Activated naive CD8-positive, alpha-beta T cell treated with anti-CD3 and anti-CD28 coated beads, Interleukin-2, amount 10 ng/mL, durations not matched to agents 7 days and 5 days (primary cell): Measurements from ENCODE around the gene SMARCD1. TPM values are rescaled to one million over a fixed set of nuclear protein-coding genes. Genes with fewer than 3 reads are reported as not detected.

Source experiments
- ATAC-seq: fragments of 150-1000 bp; cut with Tn5 transposase; one replicate; pipeline ENCODE4 v1.10.0; 2021; ENCODE audit warnings: low read depth, moderate library complexity
- POLR2A ChIA-PET: fragments of 350-600 bp; sonication (Branson Sonifier 250); formaldehyde crosslinking; loops from one replicate; lab custom pipeline; 2021; ENCODE audit warnings: antibody characterized with exemption; lab: Charles Lee
- DNase-seq: peaks from one replicate; pipeline ENCODE4 v3.0.0; 2021
- H3K27ac Mint-ChIP-seq: one replicate; pipeline ENCODE4 v1.8.0; 2022; ENCODE audit warnings: mild to moderate bottlenecking, mixed read lengths
- H3K27me3 Mint-ChIP-seq: one replicate; pipeline ENCODE4 v1.8.0; 2022; ENCODE audit warnings: mild to moderate bottlenecking, moderate library complexity, mixed read lengths
- H3K36me3 Mint-ChIP-seq: one replicate; pipeline ENCODE4 v1.8.0; 2021; ENCODE audit warnings: mild to moderate bottlenecking, mixed read lengths
- H3K4me1 Mint-ChIP-seq: one replicate; pipeline ENCODE4 v1.8.0; 2021; ENCODE audit warnings: mixed read lengths
- H3K4me3 Mint-ChIP-seq: one replicate; pipeline ENCODE4 v1.8.0; 2022; ENCODE audit warnings: mild to moderate bottlenecking, moderate library complexity, mixed read lengths
- H3K9me3 Mint-ChIP-seq: one replicate; pipeline ENCODE4 v1.8.0; 2021; ENCODE audit warnings: mixed read lengths
- total RNA-seq, 2 experiments: library from RNA; stranded (reverse); gene quantifications; one replicate each; pipeline ENCODE4 v1.2.3, GENCODE V29; 2021

Gene SMARCD1
- total RNA-seq = 10 to 100 TPM; 57.2 to 68.1 TPM

DNA sequence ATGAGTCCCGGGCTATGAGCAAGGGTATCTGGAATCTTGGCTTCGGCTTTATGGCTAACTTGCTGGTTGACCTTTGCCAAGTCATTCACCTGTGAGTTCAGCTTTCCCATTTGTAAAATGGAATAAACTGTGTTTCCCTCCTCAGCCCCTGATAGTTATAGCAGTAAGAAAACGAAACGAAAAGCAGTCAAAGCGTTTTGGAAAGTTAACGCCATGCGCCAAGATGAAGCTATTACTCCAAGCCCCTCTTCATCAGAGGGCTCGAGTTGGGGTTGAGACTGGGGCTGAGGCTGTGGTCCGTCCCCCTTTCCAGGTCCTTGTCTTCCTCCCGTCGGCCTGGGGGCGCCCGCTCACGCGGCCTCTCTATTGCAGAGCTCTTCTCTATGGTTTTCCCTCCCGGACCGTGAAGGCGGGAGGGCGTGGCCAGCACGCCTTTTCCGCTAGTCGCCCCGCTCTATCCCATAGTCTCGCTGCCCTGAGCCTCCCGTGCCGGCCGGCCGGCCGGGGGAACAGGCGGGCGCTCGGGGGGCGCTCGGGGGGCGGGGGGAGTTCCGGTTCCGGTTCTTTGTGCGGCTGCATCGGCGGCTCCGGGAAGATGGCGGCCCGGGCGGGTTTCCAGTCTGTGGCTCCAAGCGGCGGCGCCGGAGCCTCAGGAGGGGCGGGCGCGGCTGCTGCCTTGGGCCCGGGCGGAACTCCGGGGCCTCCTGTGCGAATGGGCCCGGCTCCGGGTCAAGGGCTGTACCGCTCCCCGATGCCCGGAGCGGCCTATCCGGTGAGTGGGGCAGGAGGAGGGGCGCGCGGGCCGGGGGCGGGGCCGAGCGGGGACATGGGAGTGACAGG, at the start of gene SMARCD1:
Gene SMARCD1, plus strand, starts transcription at position 568 of the 840 bp plus-strand sequence. Its CDS starts 28 bp downstream, at position 596.
- peak within 1 kb of the TSS; percentile 96 for H3K27ac Mint-ChIP-seq
- peak; percentile 89 for ATAC-seq
- H3K27me3 Mint-ChIP-seq = no peaks in the 10 kb centered on the region
- peak; percentile 82 for DNase-seq
- no peaks in the 10 kb centered on the region for H3K9me3 Mint-ChIP-seq
- peaks cover 6% of the 10 kb centered on the region for H3K36me3 Mint-ChIP-seq
- peak within 1 kb of the TSS; percentile 95 for H3K4me3 Mint-ChIP-seq
- POLR2A ChIA-PET = interaction anchor here (0.6 to 2.2 kb wide), 15 partner anchors 14 to 1083 kb away, joined by 3 to 27 read pairs (median 4); partner anchors contain the start of genes CERS5, COX14, LIMA1 and RACGAP1
- H3K4me1 Mint-ChIP-seq = peaks cover 23% of the 10 kb centered on the region

DNA sequence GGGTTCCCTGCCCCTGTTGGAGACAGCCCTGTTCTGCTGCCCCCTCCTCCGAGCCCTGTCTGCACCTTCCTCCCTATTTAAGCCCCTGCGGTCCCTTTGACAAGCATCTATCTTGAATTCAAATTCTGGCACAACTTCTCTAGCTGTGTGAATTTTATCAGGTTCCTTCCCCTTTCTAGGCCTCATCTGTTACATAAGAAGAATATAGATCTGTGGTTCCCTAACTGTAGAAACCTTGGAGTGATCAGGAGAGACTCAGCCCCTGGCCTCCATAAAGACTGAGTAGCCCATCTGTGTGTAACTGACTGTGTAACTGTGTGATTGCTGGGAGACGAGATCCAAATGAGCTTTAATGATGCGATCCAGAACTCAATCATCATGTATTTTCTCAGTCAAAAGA, 46.8 kb upstream of the SMARCD1 start:
- Mint-ChIP-seq H3K4me3 (no peak overlapping the region), H3K27ac (no peak overlapping the region), H3K4me1 (peaks cover 5% of the 10 kb centered on the region), H3K27me3 (peaks cover 28% of the 10 kb centered on the region), H3K36me3 (no peaks in the 10 kb centered on the region), H3K9me3 (no peaks in the 10 kb centered on the region)
- DNase-seq (no peak), ATAC-seq (no peak)
- POLR2A ChIA-PET = interaction anchor here (0.6 kb wide), 1 partner anchor 1882 kb away, joined by 5 read pairs; no protein-coding TSS in a partner anchor

DNA sequence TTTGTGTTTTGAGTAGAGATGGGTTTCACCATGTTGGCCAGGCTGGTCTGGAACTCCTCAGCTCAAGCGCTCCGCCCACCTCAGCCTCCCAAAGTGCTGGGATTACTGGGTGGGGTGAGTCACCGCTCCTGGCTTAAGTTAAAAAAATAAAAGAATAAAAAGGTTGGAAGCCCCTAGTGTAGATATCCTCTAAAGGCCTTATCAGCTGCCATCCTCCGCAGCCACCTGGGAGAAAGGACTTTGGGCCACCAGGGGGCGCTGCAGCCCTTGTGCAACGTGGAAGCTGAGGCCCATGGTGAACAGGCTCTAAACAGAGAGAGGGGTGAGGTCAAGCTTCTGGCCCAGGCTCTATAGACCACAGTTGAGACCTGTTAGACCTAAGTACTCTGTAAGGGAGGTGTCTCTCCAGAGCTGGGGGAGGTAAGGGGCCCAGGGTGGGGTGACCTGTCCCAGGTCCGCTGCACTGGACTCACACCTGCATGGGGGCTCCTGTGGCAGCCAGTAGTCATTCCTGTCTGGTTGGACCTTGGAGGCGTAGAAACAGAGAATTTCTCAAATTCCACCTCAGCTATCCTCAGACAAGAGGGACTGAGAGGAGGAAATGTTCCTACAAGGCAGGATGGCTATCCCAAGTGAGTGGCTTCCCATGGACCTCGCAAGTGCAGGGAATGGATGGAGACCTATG, 45.8 kb upstream of the SMARCD1 start:
- Mint-ChIP-seq H3K36me3 (no peaks in the 10 kb centered on the region), H3K27ac (no peak overlapping the region)
- peak; percentile 92 for ATAC-seq

DNA sequence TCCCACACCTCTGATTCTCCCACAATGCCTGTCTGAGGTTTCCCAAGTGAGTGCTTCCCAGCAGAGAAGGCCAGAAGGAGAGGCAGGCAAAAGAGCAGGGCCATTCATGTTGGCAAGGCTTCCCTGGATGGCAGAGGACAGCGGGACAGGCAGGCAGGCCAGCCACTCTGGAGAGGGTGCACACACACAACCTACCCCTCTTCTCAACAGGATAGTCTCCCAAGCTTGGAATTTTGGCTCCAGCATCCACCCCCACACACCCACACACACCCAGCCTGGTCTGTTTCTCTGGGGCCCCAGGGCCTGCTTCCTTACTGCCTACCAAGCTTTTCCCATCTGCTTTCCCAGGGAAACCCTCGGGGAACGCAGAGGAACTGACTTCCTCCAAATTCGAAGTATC, 44.5 kb upstream of the SMARCD1 start:
- ATAC-seq = no peak
- H3K4me1 Mint-ChIP-seq = peaks cover 5% of the 10 kb centered on the region
- DNase-seq = no peak
- no peak overlapping the region for H3K4me3 Mint-ChIP-seq
- no peaks in the 10 kb centered on the region for H3K36me3 Mint-ChIP-seq
- POLR2A ChIA-PET = interaction anchor here (1.7 kb wide), 1 partner anchor 16 kb away, joined by 8 read pairs; the partner anchor contains the start of gene RACGAP1
- peaks cover 17% of the 10 kb centered on the region for H3K27me3 Mint-ChIP-seq
- H3K9me3 Mint-ChIP-seq = no peaks in the 10 kb centered on the region
- no peak overlapping the region for H3K27ac Mint-ChIP-seq

More for the DNA sequence above, 45.8 kb upstream of the SMARCD1 start:
- peaks cover 5% of the 10 kb centered on the region for H3K4me1 Mint-ChIP-seq
- H3K27me3 Mint-ChIP-seq = peaks cover 20% of the 10 kb centered on the region
- peak; percentile 93 for DNase-seq
- POLR2A ChIA-PET = interaction anchor here (0.9 to 1.7 kb wide), 4 partner anchors 10 to 20 kb away, joined by 4 to 8 read pairs (median 6); partner anchors contain the start of gene RACGAP1
- no peaks in the 10 kb centered on the region for H3K9me3 Mint-ChIP-seq
- no peak overlapping the region for H3K4me3 Mint-ChIP-seq

DNA sequence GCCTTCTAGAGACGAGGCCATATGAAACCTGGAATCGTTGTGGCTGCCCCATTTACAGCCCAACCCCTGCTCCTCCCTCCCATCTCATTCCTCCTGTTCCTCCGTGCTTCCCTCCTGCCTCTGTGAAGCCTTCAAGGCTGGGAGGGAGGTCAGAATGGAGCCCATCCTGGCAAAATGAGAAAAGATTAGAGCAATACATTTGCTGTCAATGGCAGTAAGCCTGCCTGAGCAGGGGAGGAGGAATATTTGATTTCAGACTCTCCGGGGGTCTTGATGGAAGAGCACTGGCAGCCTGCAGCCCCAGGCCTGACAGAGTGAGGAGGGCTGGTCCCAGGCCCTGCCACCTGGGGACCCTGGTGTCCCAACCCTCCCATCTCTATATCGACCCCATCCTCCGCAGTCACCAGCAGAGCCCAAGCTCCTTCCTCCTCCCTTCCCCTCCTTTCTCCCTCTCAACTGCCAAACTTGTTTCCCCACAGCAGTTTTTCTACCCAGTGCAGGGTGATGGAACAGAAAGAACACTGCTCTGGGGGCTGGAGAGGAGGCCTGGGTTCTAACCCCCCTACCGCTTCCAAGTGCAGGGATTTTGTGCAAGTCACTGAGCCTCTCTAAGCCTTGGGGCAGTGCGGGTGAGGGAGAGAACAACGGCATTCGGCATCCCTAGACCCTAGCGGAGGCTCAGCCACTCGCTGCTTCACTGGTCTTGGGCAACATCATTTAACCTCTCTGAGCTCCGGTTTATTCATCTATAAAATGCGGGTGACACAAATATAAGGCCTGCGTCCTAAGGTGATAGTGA, 43.9 kb upstream of the SMARCD1 start:
- H3K4me1 Mint-ChIP-seq = peaks cover 5% of the 10 kb centered on the region
- peaks cover 13% of the 10 kb centered on the region for H3K27me3 Mint-ChIP-seq
- H3K9me3 Mint-ChIP-seq = no peaks in the 10 kb centered on the region
- H3K4me3 Mint-ChIP-seq = no peak overlapping the region
- DNase-seq (no peak), ATAC-seq (no peak)
- H3K36me3 Mint-ChIP-seq = no peaks in the 10 kb centered on the region
- POLR2A ChIA-PET = interaction anchor here (1.4 to 1.7 kb wide), 2 partner anchors 16 to 17 kb away, joined by 5 to 8 read pairs; partner anchors contain the start of gene RACGAP1
- H3K27ac Mint-ChIP-seq = no peak overlapping the region

DNA sequence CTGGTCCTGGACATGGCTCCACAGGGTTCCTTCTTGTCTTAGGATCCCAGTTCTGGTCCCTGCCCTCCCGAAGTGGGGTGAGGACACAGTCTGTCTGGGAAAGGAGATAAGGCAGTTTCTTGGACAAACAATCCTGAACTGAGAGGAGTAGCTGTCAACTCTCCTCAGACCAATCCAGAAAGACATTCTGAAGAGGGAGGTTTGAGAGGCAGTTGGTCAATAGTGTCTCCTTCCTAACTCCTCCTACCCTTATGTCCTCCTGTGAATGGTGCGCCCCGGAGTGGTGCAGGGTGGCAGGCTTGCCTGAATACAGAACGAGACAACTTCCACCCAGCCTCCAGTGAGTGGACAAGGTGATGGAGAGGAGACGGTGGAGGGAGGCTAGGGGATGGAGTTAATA, 43.2 kb upstream of the SMARCD1 start:
- Mint-ChIP-seq H3K27ac (no peak overlapping the region), H3K4me3 (no peak overlapping the region), H3K27me3 (peaks cover 9% of the 10 kb centered on the region), H3K4me1 (peaks cover 5% of the 10 kb centered on the region), H3K9me3 (no peaks in the 10 kb centered on the region), H3K36me3 (no peaks in the 10 kb centered on the region)
- ATAC-seq (no peak), DNase-seq (no peak)
- POLR2A ChIA-PET = interaction anchor here (1.4 kb wide), 1 partner anchor 17 kb away, joined by 5 read pairs; no protein-coding TSS in a partner anchor

DNA sequence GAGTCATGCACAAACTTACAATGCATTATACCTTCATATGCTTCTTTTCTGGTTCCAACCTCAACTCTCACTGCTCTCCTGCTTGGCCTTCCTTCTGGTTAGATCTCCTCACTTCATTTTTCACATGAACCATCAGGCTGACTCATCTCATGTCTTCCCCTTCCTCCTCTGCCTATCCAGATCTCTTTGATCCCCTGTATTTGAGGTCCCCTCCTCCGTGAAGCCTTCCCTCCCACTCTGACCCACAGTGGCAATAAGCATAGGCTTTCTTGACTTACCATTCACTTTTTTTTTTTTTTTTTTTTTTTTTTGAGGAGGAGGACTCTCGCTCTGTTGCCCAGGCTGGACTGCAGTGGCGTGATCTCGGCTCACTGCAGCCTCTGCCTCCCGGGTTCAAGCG, 42.4 kb upstream of the SMARCD1 start:
- H3K9me3 Mint-ChIP-seq = no peaks in the 10 kb centered on the region
- H3K4me3 Mint-ChIP-seq = no peak overlapping the region
- H3K4me1 Mint-ChIP-seq = peaks cover 5% of the 10 kb centered on the region
- ATAC-seq (peak; percentile 23), DNase-seq (no peak)
- no peak overlapping the region for H3K27ac Mint-ChIP-seq
- POLR2A ChIA-PET = interaction anchor here (1.4 kb wide), 1 partner anchor 16 kb away, joined by 5 read pairs; no protein-coding TSS in a partner anchor
- no peaks in the 10 kb centered on the region for H3K36me3 Mint-ChIP-seq
- peaks cover 8% of the 10 kb centered on the region for H3K27me3 Mint-ChIP-seq

DNA sequence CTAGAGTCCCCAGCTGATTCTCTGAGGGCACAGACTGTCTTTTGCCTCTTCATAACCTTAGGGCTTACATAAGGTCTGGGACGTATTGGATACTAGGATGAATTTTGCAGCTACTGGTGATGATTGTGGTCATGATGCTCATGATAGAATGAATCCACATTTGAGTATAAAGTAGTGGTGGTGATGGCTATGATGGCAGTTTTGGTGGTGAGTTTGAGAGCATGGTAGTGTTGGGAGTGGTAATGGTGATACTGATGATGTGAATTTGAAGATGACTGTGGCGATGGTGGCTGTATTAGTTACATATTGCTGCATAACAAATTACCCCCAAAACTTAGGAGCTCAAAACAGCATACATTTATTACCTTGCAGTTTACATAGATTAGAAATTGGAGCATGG, 41.8 kb upstream of the SMARCD1 start:
- H3K27me3 Mint-ChIP-seq = peaks cover 8% of the 10 kb centered on the region
- H3K4me1 Mint-ChIP-seq = peaks cover 5% of the 10 kb centered on the region
- ATAC-seq = no peak
- DNase-seq = no peak
- H3K9me3 Mint-ChIP-seq = no peaks in the 10 kb centered on the region
- H3K36me3 Mint-ChIP-seq = no peaks in the 10 kb centered on the region
- H3K27ac Mint-ChIP-seq = no peak overlapping the region
- POLR2A ChIA-PET = no interaction called here
- H3K4me3 Mint-ChIP-seq = no peak overlapping the region

DNA sequence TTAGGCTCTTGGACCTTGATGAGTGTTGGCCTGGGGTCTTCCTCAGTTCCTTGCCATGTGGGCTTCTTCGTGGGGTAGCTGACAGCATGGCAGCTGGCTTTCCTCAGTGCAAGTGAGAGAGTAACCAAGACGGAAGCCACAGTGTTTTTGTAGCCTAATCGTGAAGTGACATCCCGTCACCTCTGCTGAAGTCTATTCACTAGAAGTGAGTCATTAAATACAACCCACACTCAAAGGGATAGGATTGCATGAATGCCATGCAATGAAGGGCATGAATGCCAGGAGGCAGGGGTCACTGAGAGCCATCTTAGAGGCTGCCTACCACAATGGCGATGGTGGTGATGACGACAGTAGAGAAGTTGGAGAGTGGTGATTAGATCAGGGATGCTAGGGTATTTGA, 41.3 kb upstream of the SMARCD1 start:
- DNase-seq (no peak), ATAC-seq (no peak)
- Mint-ChIP-seq H3K27ac (peak overlapping the region; percentile 61), H3K4me1 (peaks cover 5% of the 10 kb centered on the region), H3K9me3 (no peaks in the 10 kb centered on the region), H3K4me3 (no peak overlapping the region), H3K27me3 (peaks cover 13% of the 10 kb centered on the region), H3K36me3 (no peaks in the 10 kb centered on the region)
- POLR2A ChIA-PET = no interaction called here

DNA sequence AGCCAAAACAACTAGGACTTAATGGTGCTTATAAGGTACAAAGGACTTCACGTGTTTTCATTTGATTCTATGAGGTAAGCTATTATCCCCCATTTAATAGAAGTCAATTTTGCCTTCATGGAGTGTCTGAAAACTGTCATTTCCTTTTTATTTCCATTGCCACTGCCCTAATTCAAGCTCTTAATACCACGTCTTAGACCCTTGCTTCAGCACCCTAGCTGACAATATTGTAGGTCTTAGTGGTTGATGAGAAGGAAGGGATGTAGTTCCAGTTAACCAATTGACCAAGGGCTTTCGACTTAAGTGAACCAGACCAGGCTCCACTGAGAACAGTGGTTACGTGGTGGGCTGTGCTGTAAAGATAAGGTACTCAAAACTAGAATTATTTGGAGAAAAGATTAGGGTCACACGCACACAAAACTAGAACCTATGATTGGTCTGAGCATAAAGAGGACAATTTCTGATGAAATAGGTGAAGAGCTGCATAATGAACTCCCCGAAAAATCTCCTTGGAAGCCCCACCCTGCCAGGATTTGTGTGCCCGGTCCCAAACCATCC, 37.4 kb upstream of the SMARCD1 start:
- DNase-seq = no peak
- no peaks in the 10 kb centered on the region for H3K9me3 Mint-ChIP-seq
- peaks cover 44% of the 10 kb centered on the region for H3K27me3 Mint-ChIP-seq
- no peak overlapping the region for H3K4me3 Mint-ChIP-seq
- H3K36me3 Mint-ChIP-seq = peaks cover 1% of the 10 kb centered on the region
- H3K27ac Mint-ChIP-seq = no peak overlapping the region
- POLR2A ChIA-PET = no interaction called here
- ATAC-seq = no peak
- H3K4me1 Mint-ChIP-seq = peaks cover 3% of the 10 kb centered on the region

DNA sequence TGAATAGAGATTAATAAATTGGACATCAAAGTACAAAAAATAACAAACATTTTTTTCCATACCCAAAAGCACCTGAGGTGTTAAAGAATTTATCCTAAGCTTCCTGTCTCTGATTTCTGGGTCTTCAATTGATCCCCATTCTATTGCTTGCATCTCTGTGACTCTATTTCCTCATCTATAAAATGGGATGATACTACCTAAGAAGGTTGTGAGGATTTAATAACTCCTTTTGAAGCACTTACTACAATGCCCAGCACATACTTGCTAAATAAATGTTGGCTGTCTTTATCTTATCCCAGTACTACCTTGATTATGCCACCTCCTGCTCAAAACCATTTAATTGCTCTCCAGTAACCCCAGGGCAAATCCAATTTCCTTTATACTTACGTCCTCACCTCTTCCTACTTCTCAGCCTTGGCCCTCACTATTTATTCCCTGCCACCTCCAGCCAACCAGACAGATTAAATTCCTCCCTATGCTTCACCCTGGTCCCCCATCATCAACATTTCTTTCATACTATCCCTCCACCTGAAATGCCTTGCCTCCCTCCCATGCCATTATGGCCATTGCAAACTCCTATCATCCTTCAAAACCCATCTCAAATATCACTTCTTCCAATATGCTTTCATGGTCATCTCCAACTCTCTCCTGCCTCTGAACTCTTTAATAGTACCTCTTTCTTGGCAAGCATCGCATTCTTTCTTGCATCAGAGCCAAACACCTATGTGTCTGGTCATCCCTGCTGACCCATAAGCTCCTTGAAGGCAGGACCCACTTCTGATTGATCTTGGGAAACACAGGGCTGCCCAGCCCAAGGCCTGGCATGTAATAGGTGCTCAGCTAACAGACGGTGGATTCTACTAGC, 35.7 kb upstream of the SMARCD1 start:
- DNase-seq (no peak), ATAC-seq (no peak)
- H3K9me3 Mint-ChIP-seq = no peaks in the 10 kb centered on the region
- H3K27me3 Mint-ChIP-seq = peaks cover 48% of the 10 kb centered on the region
- POLR2A ChIA-PET = interaction anchor here (0.6 to 0.8 kb wide), 4 partner anchors 10 to 80 kb away, joined by 3 to 4 read pairs (median 4); no protein-coding TSS in a partner anchor
- H3K27ac Mint-ChIP-seq = no peak overlapping the region
- peaks cover 3% of the 10 kb centered on the region for H3K4me1 Mint-ChIP-seq
- H3K36me3 Mint-ChIP-seq = peaks cover 1% of the 10 kb centered on the region
- no peak overlapping the region for H3K4me3 Mint-ChIP-seq

DNA sequence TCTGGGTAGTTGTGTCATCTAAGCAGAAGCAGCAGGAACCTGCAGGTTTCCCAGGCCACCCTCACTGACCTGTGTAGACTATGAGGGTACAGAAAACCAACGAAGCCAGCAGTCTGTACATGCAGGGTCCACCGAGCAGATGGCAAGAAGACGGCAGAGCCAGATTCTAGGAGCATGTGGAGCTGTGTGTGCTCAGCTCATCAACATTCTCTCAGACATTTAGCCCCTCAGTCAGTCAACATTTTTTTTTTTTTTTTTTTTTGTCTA, 35.1 kb upstream of the SMARCD1 start:
- POLR2A ChIA-PET = interaction anchor here (0.6 to 0.8 kb wide), 3 partner anchors 16 to 80 kb away, joined by 3 to 4 read pairs (median 3); no protein-coding TSS in a partner anchor
- Mint-ChIP-seq H3K27ac (no peak overlapping the region), H3K27me3 (peaks cover 46% of the 10 kb centered on the region), H3K4me1 (peaks cover 3% of the 10 kb centered on the region), H3K9me3 (no peaks in the 10 kb centered on the region), H3K4me3 (no peak overlapping the region), H3K36me3 (peaks cover 1% of the 10 kb centered on the region)
- DNase-seq (no peak), ATAC-seq (no peak)
